ENCODE data around the gene SOX15. TPM values are rescaled to one million over a fixed set of nuclear protein-coding genes. Genes with fewer than 3 reads are reported as not detected.

The SOX15 gene
- total RNA-seq, 1 donor from 2014 or later = 0.65 TPM

GRCh38 chr17:7573324-7574080 lies 16.4 kb downstream of the SOX15 start:
- peaks cover 56% of the 10 kb centered on the region for H3K4me1 Mint-ChIP-seq
- peaks cover 56% of the 10 kb centered on the region for H3K36me3 Mint-ChIP-seq (ENCODE audit: low read depth)
- H3K9me3 Mint-ChIP-seq = no peaks in the 10 kb centered on the region
- no peak for TF ChIP-seq CTCF (conservative IDR thresholded peaks at IDR 0.05)
- H3K27ac Mint-ChIP-seq (ENCODE audit: unreplicated experiment) = peak overlapping the region; percentile 100
- peak overlapping the region; percentile 99 for H3K4me3 Mint-ChIP-seq
- peak; percentile 78 for DNase-seq (ENCODE audit: low read depth, low spot score)
- H3K27me3 Mint-ChIP-seq (ENCODE audit: low read depth) = peaks cover 31% of the 10 kb centered on the region

- Mint-ChIP-seq H3K9me3 (no peaks in the 10 kb centered on the region), H3K27ac (ENCODE audit: unreplicated experiment) (peak overlapping the region; percentile 100), H3K27me3 (ENCODE audit: low read depth) (peaks cover 28% of the 10 kb centered on the region), H3K4me3 (peak overlapping the region; percentile 99), H3K36me3 (ENCODE audit: low read depth) (peaks cover 52% of the 10 kb centered on the region), H3K4me1 (peaks cover 51% of the 10 kb centered on the region)
- no peak for TF ChIP-seq CTCF (conservative IDR thresholded peaks at IDR 0.05)
- DNase-seq (ENCODE audit: low read depth, low spot score) = peak; percentile 100
Observed at GRCh38 chr17:7572588-7573323, 17.1 kb downstream of the SOX15 start.

GRCh38 chr17:7572338-7572587 lies 17.6 kb downstream of the SOX15 start:
- Mint-ChIP-seq H3K27ac (ENCODE audit: unreplicated experiment) (peak overlapping the region; percentile 98), H3K9me3 (no peaks in the 10 kb centered on the region), H3K27me3 (ENCODE audit: low read depth) (peaks cover 25% of the 10 kb centered on the region), H3K36me3 (ENCODE audit: low read depth) (peaks cover 47% of the 10 kb centered on the region), H3K4me3 (peak overlapping the region; percentile 99), H3K4me1 (peaks cover 48% of the 10 kb centered on the region)
- TF ChIP-seq CTCF (conservative IDR thresholded peaks at IDR 0.05) = no peak
- DNase-seq (ENCODE audit: low read depth, low spot score) = no peak

GRCh38 chr17:7570351-7570750 lies 19.5 kb downstream of the SOX15 start:
- Mint-ChIP-seq H3K9me3 (no peaks in the 10 kb centered on the region), H3K36me3 (ENCODE audit: low read depth) (peaks cover 30% of the 10 kb centered on the region), H3K27me3 (ENCODE audit: low read depth) (peaks cover 16% of the 10 kb centered on the region), H3K4me3 (peak overlapping the region; percentile 83), H3K4me1 (peaks cover 33% of the 10 kb centered on the region), H3K27ac (ENCODE audit: unreplicated experiment) (no peak overlapping the region)
- no peak for TF ChIP-seq CTCF (conservative IDR thresholded peaks at IDR 0.05)
- no peak for DNase-seq (ENCODE audit: low read depth, low spot score)

GRCh38 chr17:7569571-7569970 lies 20.3 kb downstream of the SOX15 start:
- Mint-ChIP-seq H3K4me1 (peaks cover 26% of the 10 kb centered on the region), H3K4me3 (peak overlapping the region; percentile 26), H3K27me3 (ENCODE audit: low read depth) (peaks cover 13% of the 10 kb centered on the region), H3K9me3 (no peaks in the 10 kb centered on the region), H3K27ac (ENCODE audit: unreplicated experiment) (no peak overlapping the region), H3K36me3 (ENCODE audit: low read depth) (peaks cover 22% of the 10 kb centered on the region)
- no peak for DNase-seq (ENCODE audit: low read depth, low spot score)
- TF ChIP-seq CTCF (conservative IDR thresholded peaks at IDR 0.05) = no peak

All from neural crest cell (in vitro differentiated cells).